HG03196 (cell line): Measurements from ENCODE around the gene DUOX2.
"Not testable (repeated sequence)": the region's sequence is repeated elsewhere in the genome, so short reads cannot be mapped to it uniquely, and the experiment has no call there.

Experiments
- ATAC-seq: cut with Tn5 transposase; IDR thresholded peaks from one replicate; pipeline ENCODE4 v1.9.1; 2021; ENCODE audit not compliant: unreplicated experiment

The DUOX2 gene

DNA sequence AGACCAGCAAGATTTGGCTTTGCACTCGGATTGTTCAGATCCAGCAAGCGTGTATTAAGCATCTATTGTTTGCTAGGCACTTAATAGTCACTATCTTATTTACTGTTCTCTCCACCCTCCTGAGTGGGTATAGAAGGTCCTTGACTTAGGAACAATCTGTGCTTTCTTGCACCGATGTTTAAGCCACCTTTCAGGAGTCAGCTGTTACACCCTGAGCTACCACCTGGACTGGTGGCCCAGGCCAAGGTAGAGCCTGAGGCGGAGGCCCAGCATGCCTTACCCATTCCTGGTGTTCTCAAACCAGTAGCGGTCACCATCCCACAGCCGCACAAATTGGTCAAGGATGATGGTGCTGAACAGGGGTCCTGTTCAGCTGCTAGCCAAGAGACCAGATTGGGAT is 25.8 kb upstream of the DUOX2 start:
- ATAC-seq, result no peak

DNA sequence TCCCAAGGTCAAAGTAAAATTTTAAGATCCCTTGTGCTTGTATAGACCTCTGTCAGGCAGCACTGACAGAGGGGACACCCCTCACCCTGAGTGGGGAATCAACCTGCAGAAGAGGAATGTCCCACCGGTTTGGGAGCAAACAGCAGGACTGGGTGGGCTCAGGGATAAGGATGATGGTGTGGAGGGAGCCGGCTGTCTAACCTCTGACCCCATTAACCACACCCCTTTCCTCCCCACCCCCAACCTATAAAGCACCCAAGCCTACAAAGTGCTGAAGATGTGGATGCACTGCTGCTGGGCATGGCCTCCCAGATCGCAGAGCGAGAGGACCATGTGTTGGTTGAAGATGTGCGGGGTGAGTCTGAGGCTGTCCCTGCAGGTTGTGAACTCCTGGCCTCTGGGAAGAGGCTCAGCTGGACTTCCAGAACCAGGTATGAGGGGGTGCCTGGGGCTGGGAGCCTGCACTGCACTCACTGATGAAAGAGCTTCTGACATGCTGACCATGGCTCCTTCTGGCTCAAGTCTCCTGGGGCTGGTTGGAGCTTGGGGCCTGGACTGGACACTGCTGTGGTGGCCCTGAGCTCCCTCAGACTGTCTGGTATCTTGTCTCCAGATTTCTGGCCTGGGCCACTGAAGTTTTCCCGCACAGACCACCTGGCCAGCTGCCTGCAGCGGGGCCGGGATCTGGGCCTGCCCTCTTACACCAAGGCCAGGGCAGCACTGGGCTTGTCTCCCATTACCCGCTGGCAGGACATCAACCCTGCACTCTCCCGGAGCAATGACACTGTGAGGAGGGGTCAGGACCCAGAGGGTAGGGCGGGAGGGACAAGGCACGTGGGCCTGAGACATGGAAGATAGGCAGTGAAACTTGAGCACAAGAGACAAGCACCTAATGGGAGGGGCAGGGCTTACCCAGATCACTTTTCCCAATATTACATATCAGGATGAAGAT is 25.1 kb upstream of the DUOX2 start:
- no peak for ATAC-seq

GRCh38 chr15:45137703-45138102 is 23.7 kb upstream of the DUOX2 start:
- ATAC-seq, result no peak

GRCh38 chr15:45136378-45136764 is 22.4 kb upstream of the DUOX2 start:
- ATAC-seq, result no peak

DNA sequence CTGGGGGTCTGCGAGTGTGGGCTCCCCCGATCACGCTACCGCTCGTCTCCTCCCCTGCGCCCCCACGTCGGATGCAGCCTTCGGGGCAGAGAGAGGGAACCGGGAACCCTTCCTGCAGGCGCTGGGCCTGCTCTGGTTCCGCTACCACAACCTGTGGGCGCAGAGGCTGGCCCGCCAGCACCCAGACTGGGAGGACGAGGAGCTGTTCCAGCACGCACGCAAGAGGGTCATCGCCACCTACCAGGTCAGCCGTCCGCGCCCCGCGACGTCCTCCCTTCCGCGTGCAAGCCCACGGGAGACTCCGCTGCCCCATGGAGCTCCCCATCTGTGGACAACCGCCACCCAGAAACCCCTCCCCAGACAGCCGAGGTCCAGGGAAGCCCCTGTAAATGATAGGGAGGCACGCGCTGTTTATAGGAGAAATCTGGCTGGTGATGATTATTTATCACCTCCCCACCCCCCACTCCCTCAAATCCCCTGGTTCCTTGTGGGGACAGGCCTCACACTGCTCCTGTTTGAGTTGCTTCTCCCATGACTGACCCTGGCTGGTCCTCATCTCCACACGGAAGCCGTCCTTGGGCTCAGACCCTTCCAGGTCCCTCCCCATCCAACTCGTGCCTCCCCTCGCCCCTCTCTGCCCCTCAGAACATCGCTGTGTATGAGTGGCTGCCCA is 21.9 kb upstream of the DUOX2 start:
- ATAC-seq, result not testable (repeated sequence)

GRCh38 chr15:45134682-45135604 is 21.0 kb upstream of the DUOX2 start:
- no peak for ATAC-seq

DNA sequence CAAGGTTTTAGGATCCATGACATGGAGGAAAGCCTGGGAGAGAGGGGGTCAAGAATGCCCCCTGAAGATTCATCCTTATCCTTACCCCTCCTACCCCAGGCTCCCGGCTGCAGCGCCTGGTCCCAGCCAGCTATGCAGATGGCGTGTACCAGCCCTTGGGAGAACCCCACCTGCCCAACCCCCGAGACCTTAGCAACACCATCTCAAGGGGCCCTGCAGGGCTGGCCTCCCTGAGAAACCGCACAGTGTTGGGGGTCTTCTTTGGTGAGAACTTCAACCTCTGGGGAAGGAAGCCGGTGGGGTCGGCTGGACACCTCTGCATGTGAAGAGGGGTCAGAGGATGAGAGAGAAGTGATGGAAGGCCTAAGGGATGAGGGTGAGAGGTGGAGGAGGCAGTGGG is 20.1 kb upstream of the DUOX2 start:
- ATAC-seq, result no peak

DNA sequence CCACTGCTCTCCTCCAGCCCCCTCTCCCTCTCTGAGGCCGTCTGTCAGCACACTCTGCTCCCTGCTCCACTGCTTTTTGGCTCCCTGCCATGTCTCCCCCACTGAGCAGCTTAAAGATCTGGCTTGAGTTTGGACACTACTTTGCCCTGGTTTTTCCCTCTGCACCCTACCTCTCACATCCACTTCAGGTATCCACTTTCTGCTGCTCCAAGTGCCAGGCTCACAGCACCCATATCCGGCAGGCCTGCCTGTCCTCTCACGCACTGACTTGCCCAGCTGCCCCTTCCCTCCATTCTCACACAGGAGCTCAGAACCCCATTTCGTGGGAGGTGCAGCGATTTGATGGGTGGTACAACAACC is 19.6 kb upstream of the DUOX2 start:
- no peak for ATAC-seq

GRCh38 chr15:45132844-45133560 is 19.0 kb upstream of the DUOX2 start:
- ATAC-seq, result no peak

- ATAC-seq, result no peak
Observed at GRCh38 chr15:45131510-45131909, 17.5 kb upstream of the DUOX2 start.

GRCh38 chr15:45130291-45131000 is 16.5 kb upstream of the DUOX2 start:
- no peak for ATAC-seq

DNA sequence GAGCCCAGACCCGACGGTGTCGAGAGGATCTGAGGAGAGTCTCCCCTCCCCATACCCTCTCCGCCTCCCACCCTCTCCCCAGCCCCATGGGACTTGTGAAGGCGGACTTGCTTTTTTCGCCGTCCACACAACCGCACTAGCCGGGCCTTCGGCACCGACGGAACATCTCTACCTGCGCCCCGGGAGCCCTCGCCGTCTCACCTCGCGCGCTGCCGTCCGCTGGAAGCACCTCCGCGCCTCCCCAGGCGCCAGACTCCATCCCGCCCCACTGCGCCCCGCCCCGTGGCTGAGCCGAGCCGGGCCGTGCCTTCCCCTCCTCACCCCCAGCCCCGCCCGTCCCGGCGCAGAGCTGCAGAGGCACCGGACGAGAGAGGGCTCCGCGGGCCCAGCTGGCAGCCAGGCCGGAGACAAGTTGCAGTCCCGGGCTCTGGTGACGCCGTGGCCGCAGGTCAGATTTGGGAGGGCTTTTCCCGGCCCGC is 15.7 kb upstream of the DUOX2 start, which contains the start of the genes DUOX1 and DUOXA1:
Gene DUOX1 (plus strand): TSS at position 344 of the 479 bp plus-strand sequence. CDS start 1,973 bp downstream, outside the sequence.
Gene DUOXA1 (minus strand): TSS at position 229 of the 479 bp plus-strand sequence. CDS start 6,865 bp downstream, outside the sequence.
- no peak for ATAC-seq

DNA sequence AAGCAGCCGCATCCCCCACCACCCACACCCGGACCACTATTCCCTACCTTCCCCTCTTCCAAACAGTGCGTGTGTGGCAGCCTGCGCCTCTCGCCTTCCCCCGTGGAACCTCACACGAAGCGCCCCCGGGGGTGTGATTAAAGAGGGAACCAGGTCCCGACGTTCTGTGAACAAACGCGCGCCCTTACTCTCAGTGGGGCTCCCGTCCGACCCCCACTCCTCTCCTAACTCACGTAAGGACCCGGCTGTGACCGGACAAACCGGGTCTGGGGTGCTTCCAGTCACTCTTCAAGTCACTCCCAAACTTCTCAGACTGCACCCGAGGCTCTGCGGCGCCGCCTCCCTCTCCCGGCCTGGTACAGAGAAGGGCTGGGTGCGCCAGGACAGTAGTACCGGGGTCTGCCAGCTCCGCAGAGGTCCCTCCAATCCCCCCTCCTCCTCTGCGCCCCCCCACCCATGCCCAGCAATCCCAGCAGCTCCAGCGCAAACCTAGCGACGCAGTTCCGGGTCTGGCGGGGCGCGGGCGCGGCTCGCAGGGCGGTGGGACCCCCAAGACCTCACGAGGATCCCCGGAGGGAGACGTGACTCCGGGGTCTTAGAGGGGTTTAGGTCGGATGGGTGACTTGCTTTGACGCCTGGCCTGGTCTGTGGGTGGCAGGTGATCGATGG is 15.1 kb upstream of the DUOX2 start:
- ATAC-seq, result no peak

- no peak for ATAC-seq
Observed at GRCh38 chr15:45126535-45127158, 12.7 kb upstream of the DUOX2 start.

- ATAC-seq, result no peak
Observed at GRCh38 chr15:45123397-45123796, 9.4 kb upstream of the DUOX2 start.

DNA sequence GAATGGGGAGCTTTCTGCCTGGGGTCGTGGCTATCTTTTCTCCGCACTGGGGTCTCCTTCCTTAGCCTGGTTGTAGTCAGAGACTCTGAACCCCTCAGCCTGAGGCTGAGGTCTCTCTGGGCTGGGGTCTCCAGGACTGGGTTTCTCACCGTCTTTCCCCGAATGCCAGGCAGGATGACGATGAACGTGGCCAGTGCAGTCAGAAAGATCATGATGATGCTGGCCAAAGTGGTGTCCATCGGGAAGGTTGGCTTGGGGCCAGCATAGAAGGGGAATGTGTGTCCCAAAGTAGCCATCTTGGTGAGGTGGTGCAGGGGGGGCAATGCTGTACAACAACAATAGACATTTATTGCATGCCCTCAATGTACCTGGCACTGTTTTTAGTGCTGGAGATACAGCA is 8.7 kb upstream of the DUOX2 start:
- no peak for ATAC-seq

GRCh38 chr15:45121706-45122417 is 7.9 kb upstream of the DUOX2 start:
- ATAC-seq, result no peak

DNA sequence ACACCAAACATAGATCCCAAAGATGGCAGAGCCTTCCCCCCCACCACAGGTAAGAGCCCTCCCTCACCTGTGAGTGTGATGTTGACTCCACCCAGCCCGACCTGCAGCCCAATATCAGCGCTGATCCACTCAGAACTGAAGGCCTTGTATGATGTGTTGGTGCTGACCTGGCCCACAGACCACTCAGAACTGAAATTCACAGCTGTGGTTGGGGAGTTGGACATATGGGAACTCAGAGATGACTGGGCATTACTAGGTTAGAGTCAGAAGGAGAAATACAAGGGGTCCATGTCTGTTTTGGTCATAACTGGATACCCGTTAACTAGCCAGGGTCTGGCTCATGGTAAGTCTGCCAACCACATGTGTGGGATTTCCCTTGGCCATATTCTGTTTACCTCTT is 7.0 kb upstream of the DUOX2 start:
- no peak for ATAC-seq
